Skeletal muscle satellite cell (primary cell): Measurements from ENCODE around the gene AKR1A1.
"Not testable (repeated sequence)": the region's sequence is repeated elsewhere in the genome, so short reads cannot be mapped to it uniquely, and the experiment has no call there.

ENCODE experiments used
- H3K27me3 ChIP-seq: 2 replicates; pipeline ENCODE4 v1.7.0; 2013; ENCODE audit warnings: low read length; ENCODE audit not compliant: control insufficient read depth, insufficient read depth
- H3K36me3 ChIP-seq: 2 replicates; pipeline ENCODE4 v1.7.0; 2013; ENCODE audit warnings: mild to moderate bottlenecking, control low read depth, low read length; ENCODE audit not compliant: insufficient read depth
- H3K4me1 ChIP-seq: 2 replicates; pipeline ENCODE4 v1.7.0; 2013; ENCODE audit warnings: low read length; ENCODE audit not compliant: control insufficient read depth, insufficient read depth
- H3K4me2 ChIP-seq: 2 replicates; pipeline ENCODE4 v1.7.0; 2013; ENCODE audit warnings: mild to moderate bottlenecking, low read length
- H3K4me3 ChIP-seq: 2 replicates; pipeline ENCODE4 v1.7.0; 2013; ENCODE audit warnings: low read length
- H3K9ac ChIP-seq: 2 replicates; pipeline ENCODE4 v1.7.0; 2013; ENCODE audit warnings: mild to moderate bottlenecking, low read depth, low read length, moderate library complexity
- H3K9me3 ChIP-seq: replicated peaks from 2 replicates; pipeline ENCODE4 v1.7.0; 2013; ENCODE audit warnings: mild to moderate bottlenecking, control low read depth, low read length

Gene AKR1A1

DNA sequence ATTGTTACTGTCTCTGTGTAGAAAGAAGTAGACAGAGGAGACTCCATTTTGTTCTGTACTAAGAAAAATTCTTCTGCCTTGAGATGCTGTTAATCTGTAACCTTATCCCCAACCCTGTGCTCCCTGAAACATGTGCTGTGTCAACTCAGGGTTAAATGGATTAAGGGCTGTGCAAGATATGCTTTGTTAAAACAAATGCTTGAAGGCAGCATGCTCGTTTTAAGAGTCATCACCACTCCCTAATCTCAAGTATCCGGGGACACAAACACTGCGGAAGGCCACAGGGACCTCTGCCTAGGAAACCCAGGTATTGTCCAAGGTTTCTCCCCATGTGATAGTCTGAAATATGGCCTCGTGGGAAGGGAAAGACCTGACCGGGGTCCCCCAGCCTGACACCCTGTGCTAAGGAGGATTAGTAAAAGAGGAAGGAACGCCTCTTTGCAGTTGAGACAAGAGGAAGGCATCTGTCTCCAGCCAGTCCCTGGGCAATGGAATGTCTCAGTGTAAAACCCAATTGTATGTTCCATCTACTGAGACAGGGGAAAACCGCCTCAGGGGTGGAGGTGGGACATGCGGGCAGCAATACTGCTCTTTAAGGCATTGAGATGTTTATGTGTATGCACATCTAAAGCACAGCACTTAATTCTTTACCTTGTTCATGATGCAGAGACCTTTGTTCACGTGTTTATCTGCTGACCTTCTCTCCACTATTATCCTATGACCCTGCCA, 36.9 kb upstream of the AKR1A1 start:
- not testable (repeated sequence) for H3K27me3 ChIP-seq, H3K4me3 ChIP-seq, H3K4me2 ChIP-seq, H3K9ac ChIP-seq, H3K9me3 ChIP-seq
- Histone ChIP-seq H3K4me1 (peaks cover 15% of the 10 kb centered on the region), H3K36me3 (peaks cover 81% of the 10 kb centered on the region)

DNA sequence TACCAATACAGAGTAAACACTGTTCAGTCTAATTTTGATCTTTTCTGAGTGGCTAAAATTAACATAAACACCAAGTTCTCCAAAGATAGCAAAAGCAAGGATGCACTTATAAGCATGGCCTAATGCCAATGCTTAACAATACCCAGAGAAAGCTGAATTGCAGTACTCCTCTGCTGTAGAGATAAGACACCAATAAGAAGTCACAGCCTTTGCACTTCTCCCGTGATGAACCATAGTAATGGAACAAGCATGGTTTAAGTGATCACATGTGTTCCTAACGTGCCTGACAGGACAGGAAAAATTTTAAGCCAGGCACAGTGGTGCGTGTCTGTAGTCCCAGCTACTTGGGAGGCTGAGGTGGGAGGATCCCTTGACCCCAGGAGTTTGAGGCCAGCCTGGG, 34.6 kb upstream of the AKR1A1 start:
- no peaks in the 10 kb centered on the region for H3K27me3 ChIP-seq
- H3K4me1 ChIP-seq: peaks cover 26% of the 10 kb centered on the region
- peaks cover 62% of the 10 kb centered on the region for H3K36me3 ChIP-seq
- H3K4me2 ChIP-seq: no peak overlapping the region
- H3K9ac ChIP-seq: no peak overlapping the region
- no peaks in the 10 kb centered on the region for H3K9me3 ChIP-seq
- no peak overlapping the region for H3K4me3 ChIP-seq

- H3K36me3 ChIP-seq: peaks cover 57% of the 10 kb centered on the region
- peaks cover 26% of the 10 kb centered on the region for H3K4me1 ChIP-seq
- no peaks in the 10 kb centered on the region for H3K9me3 ChIP-seq
- peak overlapping the region; percentile 26 for H3K9ac ChIP-seq
- no peak overlapping the region for H3K4me2 ChIP-seq
- H3K4me3 ChIP-seq: no peak overlapping the region
- H3K27me3 ChIP-seq: no peaks in the 10 kb centered on the region
Measured at GRCh38 chr1:45516465-45516864, 34.2 kb upstream of the AKR1A1 start.

- peak overlapping the region; percentile 97 for H3K4me3 ChIP-seq
- peaks cover 34% of the 10 kb centered on the region for H3K4me1 ChIP-seq
- peaks cover 42% of the 10 kb centered on the region for H3K36me3 ChIP-seq
- H3K9me3 ChIP-seq, H3K27me3 ChIP-seq, H3K9ac ChIP-seq: not testable (repeated sequence)
- H3K4me2 ChIP-seq: peak overlapping the region; percentile 95
Measured at GRCh38 chr1:45518366-45518765, 32.3 kb upstream of the AKR1A1 start.

DNA sequence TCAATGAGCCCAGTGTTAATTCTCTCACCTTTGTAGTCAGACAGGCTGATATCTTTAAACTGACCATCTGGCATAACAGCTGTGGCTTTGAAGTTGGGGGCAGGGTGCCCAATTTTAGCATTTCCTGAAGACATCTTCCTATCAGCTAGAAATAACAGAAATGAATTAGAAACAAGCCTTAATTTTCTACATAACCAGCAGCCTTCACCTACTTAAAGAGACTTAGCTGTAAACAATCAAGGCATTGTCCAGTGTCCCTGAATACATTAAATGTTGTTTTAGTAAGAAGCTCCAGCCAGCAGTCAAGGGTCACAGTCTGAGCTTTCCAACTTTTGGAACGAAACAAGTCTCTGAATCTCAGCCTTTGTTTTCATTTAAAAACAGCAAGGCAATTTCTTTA, 31.7 kb upstream of the AKR1A1 start:
- Histone ChIP-seq H3K4me1 (peaks cover 31% of the 10 kb centered on the region), H3K4me2 (peak overlapping the region; percentile 95), H3K27me3 (no peaks in the 10 kb centered on the region), H3K36me3 (peaks cover 36% of the 10 kb centered on the region), H3K9me3 (no peaks in the 10 kb centered on the region), H3K4me3 (peak overlapping the region; percentile 97), H3K9ac (peak overlapping the region; percentile 54)

GRCh38 chr1:45519774-45520173, 30.9 kb upstream of the AKR1A1 start:
- H3K9me3 ChIP-seq, H3K27me3 ChIP-seq: not testable (repeated sequence)
- H3K4me1 ChIP-seq: peaks cover 24% of the 10 kb centered on the region
- peak overlapping the region; percentile 54 for H3K9ac ChIP-seq
- peak overlapping the region; percentile 95 for H3K4me2 ChIP-seq
- H3K4me3 ChIP-seq: peak overlapping the region; percentile 97
- H3K36me3 ChIP-seq: peaks cover 28% of the 10 kb centered on the region

DNA sequence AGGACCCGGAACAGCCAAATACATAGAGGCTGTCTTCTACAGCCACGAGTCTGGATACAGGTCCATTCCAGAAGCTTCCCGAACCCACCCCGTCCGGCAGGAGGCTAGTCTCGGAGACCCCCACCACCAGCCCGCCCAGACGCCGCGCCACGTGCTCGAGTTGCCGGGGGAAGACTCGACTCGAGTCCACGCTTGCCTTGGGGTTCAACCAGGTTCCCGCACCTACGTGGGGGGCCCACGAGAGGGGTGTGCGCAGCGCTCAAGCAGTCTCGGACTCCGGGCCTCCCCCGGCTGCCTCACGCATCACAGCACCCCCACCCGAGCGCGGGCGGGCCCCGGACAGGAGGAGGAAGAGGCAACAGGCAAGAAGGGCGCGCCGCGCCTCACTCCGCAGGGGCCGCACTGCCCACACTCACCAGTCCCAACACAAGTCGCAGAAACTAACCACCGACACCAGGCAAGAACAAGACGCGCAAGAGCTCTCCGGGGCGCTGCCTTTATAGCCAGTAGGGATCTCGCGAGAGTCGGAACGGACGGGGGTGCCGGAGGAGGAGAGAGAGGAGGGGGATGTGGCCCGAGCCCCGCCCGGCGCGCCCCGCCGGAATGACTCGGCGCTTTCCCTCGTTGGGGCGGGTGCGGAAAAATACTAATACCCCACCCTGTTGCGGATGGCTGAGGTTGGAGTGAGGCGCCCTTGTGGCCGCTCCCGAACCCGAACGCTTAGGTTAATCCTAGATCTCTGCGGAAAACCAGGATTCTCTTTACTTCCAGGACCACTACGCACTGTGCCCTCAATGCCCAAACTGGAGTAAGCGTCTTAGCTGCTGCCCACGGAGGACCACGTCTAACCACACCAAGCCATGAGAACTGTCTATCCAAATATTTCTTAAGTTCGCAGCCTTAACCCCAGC, 29.0 kb upstream of the AKR1A1 start, which contains the start of gene PRDX1:
Gene PRDX1 (minus strand): TSS at position 472 of the 911 bp plus-strand sequence. CDS start 2,841 bp downstream, outside the sequence.
- Histone ChIP-seq H3K27me3 (no peaks in the 10 kb centered on the region), H3K4me2 (peak within 1 kb of the TSS; percentile 95), H3K4me3 (peak within 1 kb of the TSS; percentile 97), H3K9ac (peak within 1 kb of the TSS; percentile 97), H3K4me1 (peaks cover 24% of the 10 kb centered on the region), H3K9me3 (no peaks in the 10 kb centered on the region), H3K36me3 (peaks cover 11% of the 10 kb centered on the region)

DNA sequence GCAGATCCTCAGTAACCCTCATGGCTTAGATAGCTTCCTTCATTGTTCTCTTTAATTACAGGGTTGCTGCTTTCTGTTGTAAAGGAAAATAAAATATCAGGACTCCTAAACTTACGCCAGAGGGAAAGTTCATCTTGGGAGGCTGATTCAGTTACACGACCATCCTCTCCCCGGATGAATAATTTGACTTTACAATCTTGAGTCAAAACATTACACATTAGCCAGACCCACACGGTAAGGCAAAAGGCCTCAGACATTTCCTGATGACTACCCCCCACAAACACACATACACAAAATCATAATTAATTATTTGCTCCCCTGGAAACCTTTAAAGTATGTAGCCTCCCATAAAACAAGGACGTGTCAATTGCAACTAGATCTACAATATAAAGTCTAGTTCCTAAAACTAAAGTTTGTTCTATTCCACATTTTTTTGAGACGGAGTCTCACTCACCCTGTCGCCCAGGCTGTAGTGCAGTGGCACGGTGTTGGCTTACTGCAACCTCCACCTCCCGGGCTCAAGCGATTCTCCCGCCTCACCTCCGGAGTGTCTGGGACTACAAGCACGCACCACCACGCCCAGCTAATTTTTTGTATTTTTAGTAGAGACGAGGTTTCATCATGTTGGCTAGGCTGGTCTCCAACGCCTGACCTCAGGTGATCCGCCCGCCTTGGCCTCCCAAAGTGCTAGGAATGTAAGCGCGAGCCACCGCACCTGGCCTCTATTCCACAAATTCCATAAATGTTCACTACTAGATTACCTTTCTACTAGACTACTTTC, 28.1 kb upstream of the AKR1A1 start:
- peaks cover 24% of the 10 kb centered on the region for H3K4me1 ChIP-seq
- peak overlapping the region; percentile 84 for H3K4me2 ChIP-seq
- H3K9ac ChIP-seq: peak overlapping the region; percentile 97

DNA sequence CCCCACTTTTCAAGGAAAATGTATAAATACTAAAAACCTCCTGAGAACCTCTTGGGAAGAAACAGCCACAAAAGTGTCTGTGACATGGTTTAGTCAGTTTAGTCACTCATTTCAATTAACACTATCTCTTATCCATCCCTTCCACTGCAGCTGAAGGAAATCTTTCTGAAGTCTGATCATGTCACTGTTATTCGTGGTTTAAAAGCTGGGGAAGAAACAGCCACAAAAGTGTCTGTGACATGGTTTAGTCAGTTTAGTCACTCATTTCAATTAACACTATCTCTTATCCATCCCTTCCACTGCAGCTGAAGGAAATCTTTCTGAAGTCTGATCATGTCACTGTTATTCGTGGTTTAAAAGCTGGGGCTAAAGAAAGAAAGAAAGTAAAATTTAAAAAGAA, 27.1 kb upstream of the AKR1A1 start:
- not testable (repeated sequence) for H3K9ac ChIP-seq, H3K9me3 ChIP-seq
- peaks cover 23% of the 10 kb centered on the region for H3K4me1 ChIP-seq

More for the DNA sequence above, 28.1 kb upstream of the AKR1A1 start:
- Histone ChIP-seq H3K36me3 (peaks cover 4% of the 10 kb centered on the region), H3K9me3 (no peaks in the 10 kb centered on the region), H3K4me3 (peak overlapping the region; percentile 97), H3K27me3 (no peaks in the 10 kb centered on the region)

GRCh38 chr1:45523975-45524374, 26.7 kb upstream of the AKR1A1 start:
- peaks cover 19% of the 10 kb centered on the region for H3K4me1 ChIP-seq
- H3K36me3 ChIP-seq, H3K9me3 ChIP-seq, H3K9ac ChIP-seq, H3K27me3 ChIP-seq, H3K4me3 ChIP-seq, H3K4me2 ChIP-seq: not testable (repeated sequence)

More for the DNA sequence above, 27.1 kb upstream of the AKR1A1 start:
- not testable (repeated sequence) for H3K27me3 ChIP-seq, H3K4me3 ChIP-seq, H3K4me2 ChIP-seq, H3K36me3 ChIP-seq

DNA sequence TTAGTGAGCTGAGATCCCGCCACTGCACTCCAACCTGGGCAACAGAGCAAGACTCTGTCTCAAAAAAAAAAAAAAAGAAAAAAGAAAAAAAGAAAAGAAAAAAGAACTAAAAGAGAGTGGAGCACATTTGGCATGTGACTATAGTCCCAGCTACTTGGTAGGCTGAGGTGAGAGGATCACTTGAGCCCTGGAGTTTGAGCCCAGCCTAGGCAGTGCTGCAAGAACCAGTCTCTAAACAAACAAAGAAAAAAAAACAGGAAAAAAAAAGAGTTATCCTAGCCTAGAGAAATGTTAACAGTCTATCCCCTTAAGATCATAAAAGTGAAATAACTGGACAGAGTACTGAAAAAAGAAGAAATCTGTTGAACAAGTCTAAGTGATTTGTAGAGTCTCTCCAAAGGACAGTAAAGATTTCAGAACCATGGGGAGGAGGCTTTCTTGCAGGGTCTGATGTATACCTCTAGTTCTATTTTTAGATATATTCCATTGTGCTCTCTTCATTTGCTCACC, 24.4 kb upstream of the AKR1A1 start:
- H3K9me3 ChIP-seq: no peaks in the 10 kb centered on the region

More for the DNA sequence above, 24.4 kb upstream of the AKR1A1 start:
- peaks cover 11% of the 10 kb centered on the region for H3K4me1 ChIP-seq
- no peak overlapping the region for H3K9ac ChIP-seq
- H3K4me3 ChIP-seq: no peak overlapping the region
- no peaks in the 10 kb centered on the region for H3K36me3 ChIP-seq
- H3K27me3 ChIP-seq: no peaks in the 10 kb centered on the region
- H3K4me2 ChIP-seq: no peak overlapping the region
